Measurements from ENCODE around the gene RNF34.
A peak's percentile ranks its signal among the peaks of the same experiment; 100 is the strongest.

Gene RNF34

DNA sequence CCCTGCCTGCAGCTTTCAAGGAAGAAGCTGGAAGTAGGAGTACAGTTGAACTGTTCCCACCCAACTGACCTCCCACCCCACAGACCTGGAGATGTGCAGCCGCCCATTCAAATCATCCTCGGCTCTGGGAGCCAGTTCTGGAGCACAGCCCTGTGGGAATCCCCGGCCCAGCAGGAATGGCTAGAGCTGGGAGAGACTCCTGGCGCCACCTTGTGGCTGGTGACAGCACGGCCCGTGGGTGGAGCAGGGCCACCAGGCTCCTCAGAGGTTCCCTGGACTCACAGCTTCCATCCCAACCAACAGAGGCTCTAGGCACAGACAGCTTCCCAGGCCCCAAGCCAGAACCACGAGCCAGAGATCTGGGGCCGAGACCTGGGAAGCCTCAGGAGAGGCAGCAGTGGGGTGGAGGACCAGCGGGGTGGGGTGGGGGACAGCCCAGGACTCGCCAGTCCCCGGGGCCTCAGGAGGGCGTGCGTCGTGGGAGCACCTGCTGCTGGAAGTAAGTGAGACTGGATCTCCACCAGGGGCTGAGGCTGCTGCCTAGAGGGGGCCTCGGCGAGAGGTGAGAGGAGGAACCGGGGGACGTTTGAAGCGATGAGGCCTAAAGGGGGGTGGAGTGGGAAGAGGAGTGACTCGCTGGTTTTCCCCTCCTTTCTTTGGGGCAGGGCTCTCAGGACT lies 43.4 kb downstream of the RNF34 start:
- DNase-seq (ENCODE audit: extremely low spot score) = peak; percentile 91
- POLR2A ChIA-PET = interaction anchor here (0.9 to 1.1 kb wide), 2 partner anchors 11 to 43 kb away, joined by 3 to 4 read pairs; partner anchors contain the start of gene RNF34
- CTCF ChIA-PET = interaction anchor here (0.8 to 7.7 kb wide), 32 partner anchors 8 to 383 kb away, joined by 3 to 79 read pairs (median 5); partner anchors contain the start of gene RNF34
- TF ChIP-seq, protein P1, sequence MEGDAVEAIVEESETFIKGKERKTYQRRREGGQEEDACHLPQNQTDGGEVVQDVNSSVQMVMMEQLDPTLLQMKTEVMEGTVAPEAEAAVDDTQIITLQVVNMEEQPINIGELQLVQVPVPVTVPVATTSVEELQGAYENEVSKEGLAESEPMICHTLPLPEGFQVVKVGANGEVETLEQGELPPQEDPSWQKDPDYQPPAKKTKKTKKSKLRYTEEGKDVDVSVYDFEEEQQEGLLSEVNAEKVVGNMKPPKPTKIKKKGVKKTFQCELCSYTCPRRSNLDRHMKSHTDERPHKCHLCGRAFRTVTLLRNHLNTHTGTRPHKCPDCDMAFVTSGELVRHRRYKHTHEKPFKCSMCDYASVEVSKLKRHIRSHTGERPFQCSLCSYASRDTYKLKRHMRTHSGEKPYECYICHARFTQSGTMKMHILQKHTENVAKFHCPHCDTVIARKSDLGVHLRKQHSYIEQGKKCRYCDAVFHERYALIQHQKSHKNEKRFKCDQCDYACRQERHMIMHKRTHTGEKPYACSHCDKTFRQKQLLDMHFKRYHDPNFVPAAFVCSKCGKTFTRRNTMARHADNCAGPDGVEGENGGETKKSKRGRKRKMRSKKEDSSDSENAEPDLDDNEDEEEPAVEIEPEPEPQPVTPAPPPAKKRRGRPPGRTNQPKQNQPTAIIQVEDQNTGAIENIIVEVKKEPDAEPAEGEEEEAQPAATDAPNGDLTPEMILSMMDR (IDR thresholded peaks at IDR 0.05; ENCODE audit: control extremely low read depth, extremely low read depth, low read depth, missing control alignments) = peak; percentile 90

DNA sequence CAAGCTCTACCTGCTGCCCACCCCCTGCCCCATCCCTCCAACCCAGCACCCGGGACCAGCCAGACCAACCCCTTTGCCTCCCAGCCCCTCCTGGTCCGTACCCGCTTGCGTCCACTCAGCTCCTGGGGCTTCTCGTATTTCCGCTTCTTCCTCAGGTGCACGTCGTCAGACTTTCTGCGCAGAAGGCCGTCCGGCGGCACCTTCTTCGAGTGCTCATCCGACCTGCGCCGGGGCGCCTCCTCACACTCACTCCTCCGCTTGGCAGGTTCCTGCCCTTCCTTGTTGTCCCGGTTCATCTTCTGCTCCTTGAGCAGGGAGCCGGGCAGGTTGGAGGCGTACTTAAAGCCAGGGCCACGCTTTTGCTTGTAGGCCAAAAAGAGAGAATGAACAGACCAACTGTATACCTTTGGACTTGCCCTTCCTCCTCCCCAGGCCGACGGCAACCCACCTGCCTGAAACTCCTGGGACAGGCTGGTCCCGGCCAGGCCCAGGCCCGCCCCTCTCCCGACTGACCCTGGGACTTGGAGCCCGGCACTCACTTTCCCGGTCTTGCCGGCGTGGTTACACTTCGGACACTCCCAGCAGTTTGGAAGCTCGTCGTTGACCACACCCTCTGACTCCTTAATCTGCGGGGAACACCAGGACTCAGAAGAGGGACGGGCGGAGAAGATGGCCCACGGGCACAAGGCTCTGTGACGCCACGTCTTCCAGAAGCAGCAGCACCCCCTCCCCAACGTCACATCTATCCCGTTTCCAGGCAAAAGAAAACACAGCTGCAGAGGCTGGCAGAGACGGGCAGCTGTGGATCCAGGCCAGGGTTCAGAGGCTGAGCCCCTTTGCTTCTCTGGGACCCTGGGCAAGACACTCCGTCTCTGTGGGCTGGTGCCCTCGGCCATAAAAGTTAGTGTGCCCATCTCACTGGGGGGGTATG lies 44.3 kb downstream of the RNF34 start:
- no peak for DNase-seq (ENCODE audit: extremely low spot score)
- POLR2A ChIA-PET = interaction anchor here (1.1 kb wide), 1 partner anchor 44 kb away, joined by 4 read pairs; the partner anchor contains the start of gene RNF34

DNA sequence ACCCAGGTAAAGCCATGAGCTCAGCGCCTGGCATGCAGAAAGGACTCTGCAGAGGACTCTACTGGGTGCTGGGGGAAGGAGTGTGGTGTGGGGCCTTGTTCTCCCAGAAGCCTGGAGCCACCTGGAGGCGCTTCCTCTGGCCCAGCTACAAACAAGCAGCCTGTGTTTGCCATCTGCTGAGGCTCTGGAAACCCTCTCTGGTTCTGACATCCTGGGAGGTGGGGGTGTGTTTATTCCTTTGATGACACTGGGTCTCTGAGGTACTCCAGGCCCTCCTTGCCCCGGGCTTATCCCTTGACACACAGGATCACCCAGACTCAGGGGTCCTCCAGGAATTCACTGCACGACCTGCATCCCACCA lies 44.9 kb downstream of the RNF34 start:
- ChIA-PET CTCF (interaction anchor here (0.7 to 7.7 kb wide), 6 partner anchors 11 to 110 kb away, joined by 3 to 79 read pairs (median 6); no protein-coding TSS in a partner anchor), POLR2A (interaction anchor here (0.5 kb wide), 1 partner anchor 100 kb away, joined by 3 read pairs; no protein-coding TSS in a partner anchor)
- TF ChIP-seq, protein P1 (IDR thresholded peaks at IDR 0.05; ENCODE audit: control extremely low read depth, extremely low read depth, low read depth, missing control alignments) = no peak
- DNase-seq (ENCODE audit: extremely low spot score) = no peak

More for the DNA sequence above, 44.3 kb downstream of the RNF34 start:
- CTCF ChIA-PET = interaction anchor here (0.7 to 7.7 kb wide), 27 partner anchors 7 to 384 kb away, joined by 3 to 79 read pairs (median 5); partner anchors contain the start of gene RNF34
- TF ChIP-seq, protein P1 (IDR thresholded peaks at IDR 0.05; ENCODE audit: control extremely low read depth, extremely low read depth, low read depth, missing control alignments) = no peak

DNA sequence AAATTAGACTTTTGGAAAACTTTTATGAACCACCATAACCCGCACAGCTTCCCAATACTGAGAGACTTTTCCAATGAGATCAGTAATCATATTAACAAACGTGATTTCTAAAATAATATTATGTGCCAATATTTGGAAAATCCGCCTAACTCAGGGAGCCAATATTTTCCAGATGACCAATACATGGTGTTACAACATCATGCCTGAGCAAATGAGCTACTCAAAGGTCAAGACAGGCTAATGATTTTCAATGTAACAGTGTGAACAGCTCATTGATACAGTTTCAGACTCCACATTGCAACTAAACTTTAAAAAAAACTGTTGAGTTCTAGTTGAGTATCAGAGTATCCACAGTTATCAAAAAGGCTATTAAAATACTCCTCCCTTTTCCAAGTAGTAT lies 46.8 kb downstream of the RNF34 start:
- TF ChIP-seq, protein P1 (IDR thresholded peaks at IDR 0.05; ENCODE audit: control extremely low read depth, extremely low read depth, low read depth, missing control alignments) = no peak
- POLR2A ChIA-PET = no interaction called here
- no peak for DNase-seq (ENCODE audit: extremely low spot score)
- CTCF ChIA-PET = interaction anchor here (0.7 to 7.7 kb wide), 5 partner anchors 9 to 31 kb away, joined by 3 to 79 read pairs (median 4); no protein-coding TSS in a partner anchor

DNA sequence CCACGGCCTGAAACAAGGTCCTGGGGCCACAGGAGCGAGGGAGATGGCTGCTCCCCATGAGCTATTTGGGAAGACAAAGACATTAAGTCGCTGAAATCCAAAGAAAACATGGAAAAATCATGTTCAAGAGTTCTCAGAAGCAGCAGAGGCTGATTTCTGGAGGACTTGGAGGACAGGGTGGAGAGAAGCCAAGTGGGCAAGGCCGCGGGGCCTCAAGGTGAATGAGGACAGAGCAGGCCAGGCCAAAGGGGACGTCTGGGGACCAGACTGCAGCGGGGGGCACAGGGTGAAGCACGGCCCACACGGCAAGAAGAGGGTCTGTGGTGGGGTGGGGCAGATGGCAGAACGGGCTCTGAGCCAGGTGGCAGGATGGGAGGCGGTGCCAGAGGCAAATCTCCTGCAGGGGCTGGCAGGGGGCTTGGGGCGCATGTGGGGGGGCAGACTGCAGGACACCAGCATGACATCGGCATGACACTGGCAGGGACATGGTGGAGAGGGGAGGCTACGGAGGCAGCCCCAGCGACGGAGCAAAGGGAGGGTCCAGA lies 48.9 kb downstream of the RNF34 start:
- no peak for DNase-seq (ENCODE audit: extremely low spot score)
- ChIA-PET POLR2A (interaction anchor here (0.7 kb wide), 1 partner anchor 182 kb away, joined by 9 read pairs; no protein-coding TSS in a partner anchor), CTCF (no interaction called here)
- TF ChIP-seq, protein P1 (IDR thresholded peaks at IDR 0.05; ENCODE audit: control extremely low read depth, extremely low read depth, low read depth, missing control alignments) = no peak

DNA sequence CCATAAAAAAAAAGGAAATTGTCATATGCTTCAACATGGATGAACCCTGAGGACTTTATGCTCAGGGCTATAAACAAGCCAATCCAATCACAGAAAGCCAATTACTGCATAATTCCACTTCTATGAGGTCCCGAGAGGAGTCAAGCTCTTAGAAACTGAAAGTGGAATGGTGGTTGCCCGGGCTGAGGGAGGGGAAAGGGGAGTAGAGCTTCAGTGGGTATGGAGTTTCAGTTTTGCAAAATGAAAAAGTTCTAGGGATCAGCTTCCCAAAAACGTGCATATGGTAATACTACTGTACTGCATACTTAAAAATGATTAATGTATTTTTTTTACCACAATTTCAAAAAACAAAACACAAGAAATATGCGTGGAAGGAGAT lies 52.0 kb downstream of the RNF34 start:
- TF ChIP-seq, protein P1 (IDR thresholded peaks at IDR 0.05; ENCODE audit: control extremely low read depth, extremely low read depth, low read depth, missing control alignments) = no peak
- POLR2A ChIA-PET = no interaction called here
- CTCF ChIA-PET = interaction anchor here (1.8 kb wide), 1 partner anchor 9 kb away, joined by 6 read pairs; no protein-coding TSS in a partner anchor
- DNase-seq (ENCODE audit: extremely low spot score) = no peak

Data from GM10248 (cell line).